HEK293T (cell line): Measurements from ENCODE around the gene CCDC7.
"Not testable (repeated sequence)": the region's sequence is repeated elsewhere in the genome, so short reads cannot be mapped to it uniquely, and the experiment has no call there.

Experiments
- BHLHE40 ChIP-seq: fragments of 450-650 bp; IDR thresholded peaks from 2 replicates; pipeline ENCODE4 v1.6.1; 2016; ENCODE audit warnings: mild to moderate bottlenecking, moderate library complexity, borderline replicate concordance
- CTBP1 ChIP-seq: fragments of 450-650 bp; IDR thresholded peaks from 2 replicates; pipeline ENCODE4 v1.6.1; 2016; ENCODE audit warnings: borderline replicate concordance
- FOXA1 ChIP-seq: fragments of 450-650 bp; IDR thresholded peaks from 2 replicates; pipeline ENCODE4 v1.6.1; 2016; ENCODE audit warnings: mild to moderate bottlenecking
- FOXM1 ChIP-seq: fragments of 450-650 bp; IDR thresholded peaks from 2 replicates; pipeline ENCODE4 v1.6.1; 2017; ENCODE audit warnings: mild to moderate bottlenecking, borderline replicate concordance
- L3MBTL2 ChIP-seq: fragments of 450-650 bp; conservative IDR thresholded peaks from 2 replicates; pipeline ENCODE4 v1.6.1; 2016; ENCODE audit warnings: mild to moderate bottlenecking
- SP1 ChIP-seq: fragments of 450-650 bp; IDR thresholded peaks from 2 replicates; pipeline ENCODE4 v1.6.1; 2017

DNA sequence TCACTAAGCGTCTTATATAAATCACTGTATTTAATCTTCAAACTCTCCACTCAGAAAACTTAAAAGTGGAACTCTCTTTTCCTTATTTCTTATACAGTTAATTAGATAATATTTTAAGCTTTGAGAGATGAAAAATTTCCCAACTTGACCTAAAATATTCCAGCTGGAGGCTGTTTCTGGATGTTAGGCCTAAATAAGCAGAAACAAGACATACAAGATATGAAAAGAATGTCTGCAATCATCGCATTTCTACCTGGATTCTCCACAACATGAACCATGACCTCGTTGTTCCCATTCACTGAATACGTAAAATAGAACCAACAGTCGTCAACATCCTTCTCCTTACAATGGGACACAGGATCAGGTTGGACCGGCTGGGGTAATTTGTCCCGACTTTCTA, 464.0 kb downstream of the CCDC7 start:
- TF ChIP-seq BHLHE40, CTBP1, L3MBTL2, SP1, FOXM1, FOXA1: not testable (repeated sequence)
